Fibroblast of upper back skin (primary cell): ENCODE measurements around the gene MARK2.
"Not testable (repeated sequence)": the region's sequence is repeated elsewhere in the genome, so short reads cannot be mapped to it uniquely, and the experiment has no call there.

ENCODE experiments used
- DNase-seq: peaks from one replicate; pipeline ENCODE4 v3.0.0-alpha.2; 2013

MARK2 gene

GRCh38 chr11:63858628-63859550 is 20.0 kb downstream of the MARK2 start:
- DNase-seq: no peak

GRCh38 chr11:63862923-63863322 is 24.0 kb downstream of the MARK2 start:
- no peak for DNase-seq

GRCh38 chr11:63863620-63864019 is 24.7 kb downstream of the MARK2 start:
- DNase-seq: not testable (repeated sequence)

- peak; percentile 38 for DNase-seq
Measured at GRCh38 chr11:63866211-63866610, 27.3 kb downstream of the MARK2 start.

GRCh38 chr11:63867511-63867910 is 28.6 kb downstream of the MARK2 start:
- no peak for DNase-seq

- DNase-seq: no peak
Measured at GRCh38 chr11:63868399-63869064, 29.6 kb downstream of the MARK2 start.

GRCh38 chr11:63869171-63869591 is 30.3 kb downstream of the MARK2 start:
- no peak for DNase-seq

GRCh38 chr11:63869683-63870082 is 30.8 kb downstream of the MARK2 start:
- DNase-seq: no peak

- DNase-seq: peak; percentile 16
Measured at GRCh38 chr11:63870351-63871140, 31.6 kb downstream of the MARK2 start.

GRCh38 chr11:63871962-63872799 is 33.3 kb downstream of the MARK2 start:
- peak; percentile 86 for DNase-seq

- no peak for DNase-seq
Measured at GRCh38 chr11:63872800-63873197, 33.9 kb downstream of the MARK2 start.

- DNase-seq: no peak
Measured at GRCh38 chr11:63873311-63873710, 34.4 kb downstream of the MARK2 start.

GRCh38 chr11:63874511-63874910 is 35.6 kb downstream of the MARK2 start:
- no peak for DNase-seq

- DNase-seq: no peak
Measured at GRCh38 chr11:63875506-63876065, 36.7 kb downstream of the MARK2 start.

- DNase-seq: no peak
Measured at GRCh38 chr11:63876616-63877015, 37.7 kb downstream of the MARK2 start.

- no peak for DNase-seq
Measured at GRCh38 chr11:63877658-63878241, 38.8 kb downstream of the MARK2 start.

GRCh38 chr11:63879598-63880402 is 40.9 kb downstream of the MARK2 start:
- DNase-seq: peak; percentile 78

GRCh38 chr11:63880403-63880790 is 41.5 kb downstream of the MARK2 start:
- DNase-seq: no peak

GRCh38 chr11:63882555-63883242 is 43.8 kb downstream of the MARK2 start:
- no peak for DNase-seq

GRCh38 chr11:63883791-63884190 is 44.9 kb downstream of the MARK2 start:
- no peak for DNase-seq
